ENCODE measurements around the gene PTPRM. TPM values are rescaled to one million over a fixed set of nuclear protein-coding genes. Genes with fewer than 3 reads are reported as not detected.
"Not testable (repeated sequence)": the region's sequence is repeated elsewhere in the genome, so short reads cannot be mapped to it uniquely, and the experiment has no call there.

The PTPRM gene
- total and polyA plus RNA-seq, 2 donors (not counting 3 experiments of a cell fraction or from before 2014, with no cell fraction given) = 37.4 to 43.7 TPM

DNA sequence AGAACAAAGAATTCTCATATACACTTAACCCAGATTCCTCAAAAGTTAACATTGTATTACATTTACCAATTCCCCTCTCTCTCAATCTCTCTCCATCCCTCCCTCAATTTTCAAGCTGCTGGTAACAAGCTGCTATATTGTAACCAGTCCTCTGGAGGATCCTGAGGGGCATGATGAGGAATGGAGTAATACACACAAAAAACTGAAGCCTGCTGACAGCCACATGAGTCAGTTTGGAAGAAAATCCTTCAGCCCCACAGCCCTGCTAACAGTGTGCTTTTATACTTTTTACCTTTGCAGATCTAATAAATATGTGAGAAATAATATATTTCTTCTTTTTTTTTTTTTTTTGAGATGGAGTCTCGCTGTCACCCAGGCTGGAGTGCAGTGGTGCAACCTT is 876.4 kb downstream of the PTPRM start:
- no peaks in the 10 kb centered on the region for H4K20me1 ChIP-seq (replicated peaks; ENCODE audit: control insufficient read depth, extremely low read depth, insufficient read depth, low read length)
- H3K27me3 ChIP-seq (ENCODE audit: control insufficient read depth in 2 of 2, insufficient read depth in 2 of 2, low read length in 2 of 2) = no peaks in the 10 kb centered on the region
- H3K4me2 ChIP-seq (ENCODE audit: insufficient read depth, low read length) = no peak overlapping the region
- H2AFZ ChIP-seq (ENCODE audit: low read depth, low read length) = no peak overlapping the region
- FAIRE-seq = no peak
- POLR2A ChIA-PET = no interaction called here
- no peak overlapping the region for H3K27ac ChIP-seq (ENCODE audit: insufficient read depth, low read depth, low read length)
- CTCF ChIA-PET = no interaction called here
- no peak for DNase-seq (ENCODE audit: low read depth, low spot score)
- H3K9me3 ChIP-seq (replicated peaks; ENCODE audit: control insufficient read depth, insufficient read depth, low read length) = no peaks in the 10 kb centered on the region
- H3K9ac ChIP-seq (replicated peaks; ENCODE audit: extremely low read depth, insufficient read depth, low read length) = no peak overlapping the region
- no TSS peak for BruUV-seq (replicated peaks)
- no peak for TF ChIP-seq POLR2A (IDR thresholded peaks at IDR 0.05; ENCODE audit: low read depth, low read length)
- no peak for TF ChIP-seq POLR2AphosphoS5 (IDR thresholded peaks at IDR 0.05; ENCODE audit: insufficient read depth, low read depth, low read length)
- TF ChIP-seq, protein P1, sequence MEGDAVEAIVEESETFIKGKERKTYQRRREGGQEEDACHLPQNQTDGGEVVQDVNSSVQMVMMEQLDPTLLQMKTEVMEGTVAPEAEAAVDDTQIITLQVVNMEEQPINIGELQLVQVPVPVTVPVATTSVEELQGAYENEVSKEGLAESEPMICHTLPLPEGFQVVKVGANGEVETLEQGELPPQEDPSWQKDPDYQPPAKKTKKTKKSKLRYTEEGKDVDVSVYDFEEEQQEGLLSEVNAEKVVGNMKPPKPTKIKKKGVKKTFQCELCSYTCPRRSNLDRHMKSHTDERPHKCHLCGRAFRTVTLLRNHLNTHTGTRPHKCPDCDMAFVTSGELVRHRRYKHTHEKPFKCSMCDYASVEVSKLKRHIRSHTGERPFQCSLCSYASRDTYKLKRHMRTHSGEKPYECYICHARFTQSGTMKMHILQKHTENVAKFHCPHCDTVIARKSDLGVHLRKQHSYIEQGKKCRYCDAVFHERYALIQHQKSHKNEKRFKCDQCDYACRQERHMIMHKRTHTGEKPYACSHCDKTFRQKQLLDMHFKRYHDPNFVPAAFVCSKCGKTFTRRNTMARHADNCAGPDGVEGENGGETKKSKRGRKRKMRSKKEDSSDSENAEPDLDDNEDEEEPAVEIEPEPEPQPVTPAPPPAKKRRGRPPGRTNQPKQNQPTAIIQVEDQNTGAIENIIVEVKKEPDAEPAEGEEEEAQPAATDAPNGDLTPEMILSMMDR (IDR thresholded peaks at IDR 0.05; ENCODE audit: extremely low read depth in 1 of 2, insufficient read depth in 1 of 2, low read depth in 1 of 2, low read length in 2 of 2) = no peak
- no peak for TF ChIP-seq MYC (IDR thresholded peaks at IDR 0.05; ENCODE audit: low read depth, low read length)
- TF ChIP-seq FOS (IDR thresholded peaks at IDR 0.05; ENCODE audit: borderline replicate concordance, insufficient read depth, low read length) = no peak
- H3K4me3 ChIP-seq (replicated peaks in 1 of 3; ENCODE audit: insufficient read depth in 1 of 3, low read depth in 1 of 3, low read length in 3 of 3) = no peak overlapping the region
- dilution Hi-C loops (cut with MboI; ENCODE audit: extremely low pct_ligation_motif_present, low sequenced_read_pairs) (no loop called here), intact Hi-C loops (cut with micrococcal nuclease) (no loop called here)
- no peaks in the 10 kb centered on the region for H3K36me3 ChIP-seq (ENCODE audit: control insufficient read depth in 2 of 2, extremely low read depth in 1 of 2, insufficient read depth in 2 of 2, low read length in 2 of 2)
- no peaks in the 10 kb centered on the region for H3K79me2 ChIP-seq (ENCODE audit: control insufficient read depth, insufficient read depth, low read length)
- H3K9me1 ChIP-seq (replicated peaks; ENCODE audit: control insufficient read depth, extremely low read depth, insufficient read depth, low read length) = no peaks in the 10 kb centered on the region
- H3K4me1 ChIP-seq (ENCODE audit: control insufficient read depth, extremely low read depth, insufficient read depth, low read length) = peaks cover 6% of the 10 kb centered on the region

DNA sequence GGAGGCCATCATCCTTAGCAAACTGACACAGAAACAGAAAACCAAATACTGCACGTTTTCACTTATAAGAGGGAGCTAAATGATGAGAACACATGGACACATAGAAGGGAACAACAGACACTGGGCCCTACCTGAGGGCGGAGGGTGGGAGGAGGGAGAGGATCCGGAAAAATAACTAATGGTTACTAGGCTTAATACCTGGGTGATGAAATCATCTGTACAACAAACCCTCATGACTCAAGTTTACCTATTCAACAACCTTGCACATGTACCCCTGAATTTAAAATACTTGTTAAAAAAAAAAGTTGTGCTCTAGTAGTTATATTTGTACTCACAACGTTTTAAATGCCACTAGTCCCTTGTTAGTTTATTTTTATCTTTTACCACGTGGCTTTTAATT is 879.8 kb downstream of the PTPRM start:
- H3K27ac ChIP-seq (ENCODE audit: insufficient read depth, low read depth, low read length); FAIRE-seq; BruUV-seq (replicated peaks); DNase-seq (ENCODE audit: low read depth, low spot score); H3K79me2 ChIP-seq (ENCODE audit: control insufficient read depth, insufficient read depth, low read length); H3K9me3 ChIP-seq (replicated peaks; ENCODE audit: control insufficient read depth, insufficient read depth, low read length); CTCF ChIA-PET; dilution Hi-C loops (cut with MboI; ENCODE audit: extremely low pct_ligation_motif_present, low sequenced_read_pairs); intact Hi-C loops (cut with micrococcal nuclease); H3K4me1 ChIP-seq (ENCODE audit: control insufficient read depth, extremely low read depth, insufficient read depth, low read length); POLR2A ChIA-PET; H3K9ac ChIP-seq (replicated peaks; ENCODE audit: extremely low read depth, insufficient read depth, low read length); H3K4me2 ChIP-seq (ENCODE audit: insufficient read depth, low read length); H3K36me3 ChIP-seq (ENCODE audit: control insufficient read depth in 2 of 2, extremely low read depth in 1 of 2, insufficient read depth in 2 of 2, low read length in 2 of 2); H3K9me1 ChIP-seq (replicated peaks; ENCODE audit: control insufficient read depth, extremely low read depth, insufficient read depth, low read length); H3K27me3 ChIP-seq (ENCODE audit: control insufficient read depth in 2 of 2, insufficient read depth in 2 of 2, low read length in 2 of 2); H3K4me3 ChIP-seq (replicated peaks in 1 of 3; ENCODE audit: insufficient read depth in 1 of 3, low read depth in 1 of 3, low read length in 3 of 3); H4K20me1 ChIP-seq (replicated peaks; ENCODE audit: control insufficient read depth, extremely low read depth, insufficient read depth, low read length); H2AFZ ChIP-seq (ENCODE audit: low read depth, low read length): not testable (repeated sequence)

Data from endothelial cell of umbilical vein (primary cell).